ENCODE measurements around the gene CRY1. TPM values are rescaled to one million over a fixed set of nuclear protein-coding genes. Genes with fewer than 3 reads are reported as not detected.
"Not testable (repeated sequence)": the region's sequence is repeated elsewhere in the genome, so short reads cannot be mapped to it uniquely, and the experiment has no call there.

The CRY1 gene
- total RNA-seq, 1 donor from 2014 or later, result 21.2 TPM

- DNase-seq (ENCODE audit: low spot score), result no peak
- H3K27ac Mint-ChIP-seq (ENCODE audit: unreplicated experiment), result no peak overlapping the region
- no peaks in the 10 kb centered on the region for H3K27me3 Mint-ChIP-seq (ENCODE audit: low read depth)
- H3K9me3 Mint-ChIP-seq (ENCODE audit: low read depth), result peaks cover 6% of the 10 kb centered on the region
- no peak for TF ChIP-seq CTCF (IDR thresholded peaks at IDR 0.05)
- peaks cover 2% of the 10 kb centered on the region for H3K4me1 Mint-ChIP-seq (ENCODE audit: low read depth)
- H3K36me3 Mint-ChIP-seq (ENCODE audit: low read depth), result peaks cover 3% of the 10 kb centered on the region
- H3K4me3 Mint-ChIP-seq (ENCODE audit: unreplicated experiment), result no peak overlapping the region
Observed at GRCh38 chr12:107088912-107089311, 4.4 kb downstream of the CRY1 start.

GRCh38 chr12:107086314-107086713 is 7.0 kb downstream of the CRY1 start:
- Mint-ChIP-seq H3K9me3 (ENCODE audit: low read depth) (peaks cover 17% of the 10 kb centered on the region), H3K4me3 (ENCODE audit: unreplicated experiment) (no peak overlapping the region), H3K36me3 (ENCODE audit: low read depth) (peaks cover 5% of the 10 kb centered on the region), H3K27ac (ENCODE audit: unreplicated experiment) (no peak overlapping the region), H3K4me1 (ENCODE audit: low read depth) (no peaks in the 10 kb centered on the region), H3K27me3 (ENCODE audit: low read depth) (no peaks in the 10 kb centered on the region)
- DNase-seq (ENCODE audit: low spot score), result no peak
- TF ChIP-seq CTCF (IDR thresholded peaks at IDR 0.05), result no peak

DNA sequence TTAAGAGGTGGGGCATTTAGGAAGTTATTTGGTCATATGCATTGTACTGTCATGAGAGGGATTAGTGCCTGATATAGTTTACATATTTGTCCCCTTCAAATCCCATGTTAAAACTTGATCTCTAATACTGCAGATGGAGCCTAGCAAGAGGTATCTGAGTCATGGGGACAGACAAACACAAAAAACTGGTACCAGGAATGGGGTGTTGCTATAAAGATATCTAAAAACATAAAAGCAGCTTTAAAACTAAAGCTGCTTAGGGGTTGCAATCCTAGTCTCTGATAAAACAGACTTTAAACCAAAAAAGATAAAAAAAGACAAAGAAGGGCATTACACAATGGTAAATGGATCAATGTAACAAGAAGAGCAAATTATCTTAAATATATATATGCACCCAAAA is 11.6 kb downstream of the CRY1 start:
- H3K27ac Mint-ChIP-seq (ENCODE audit: unreplicated experiment), result no peak overlapping the region

DNA sequence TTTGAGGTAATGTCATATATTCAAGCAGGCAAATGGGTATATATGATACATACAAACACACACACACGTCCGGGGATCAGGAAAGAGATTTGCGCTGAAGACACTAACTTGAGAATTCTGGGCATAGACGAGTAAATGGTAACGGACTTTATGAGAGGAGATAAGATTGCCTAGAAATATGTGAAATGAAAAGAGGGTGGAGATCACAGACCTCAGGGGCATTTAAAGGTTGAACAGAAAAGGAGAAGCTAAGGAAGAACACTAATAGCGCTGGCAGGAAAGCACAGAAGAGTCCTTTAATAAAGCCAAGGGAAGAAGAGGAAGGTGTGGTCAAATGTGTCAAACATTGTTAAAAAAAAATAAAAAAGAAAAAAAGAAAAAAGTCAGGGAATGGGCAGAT is 13.1 kb downstream of the CRY1 start:
- Mint-ChIP-seq H3K27ac (ENCODE audit: unreplicated experiment) (no peak overlapping the region), H3K4me1 (ENCODE audit: low read depth) (no peaks in the 10 kb centered on the region), H3K4me3 (ENCODE audit: unreplicated experiment) (no peak overlapping the region), H3K36me3 (ENCODE audit: low read depth) (peaks cover 2% of the 10 kb centered on the region), H3K27me3 (ENCODE audit: low read depth) (no peaks in the 10 kb centered on the region), H3K9me3 (ENCODE audit: low read depth) (peaks cover 15% of the 10 kb centered on the region)
- no peak for TF ChIP-seq CTCF (IDR thresholded peaks at IDR 0.05)
- no peak for DNase-seq (ENCODE audit: low spot score)

More for the DNA sequence above, 11.6 kb downstream of the CRY1 start:
- H3K9me3 Mint-ChIP-seq (ENCODE audit: low read depth), result peaks cover 15% of the 10 kb centered on the region
- DNase-seq (ENCODE audit: low spot score), result no peak
- no peaks in the 10 kb centered on the region for H3K27me3 Mint-ChIP-seq (ENCODE audit: low read depth)
- no peaks in the 10 kb centered on the region for H3K4me1 Mint-ChIP-seq (ENCODE audit: low read depth)
- H3K4me3 Mint-ChIP-seq (ENCODE audit: unreplicated experiment), result no peak overlapping the region
- no peak for TF ChIP-seq CTCF (IDR thresholded peaks at IDR 0.05)
- H3K36me3 Mint-ChIP-seq (ENCODE audit: low read depth), result peaks cover 5% of the 10 kb centered on the region

DNA sequence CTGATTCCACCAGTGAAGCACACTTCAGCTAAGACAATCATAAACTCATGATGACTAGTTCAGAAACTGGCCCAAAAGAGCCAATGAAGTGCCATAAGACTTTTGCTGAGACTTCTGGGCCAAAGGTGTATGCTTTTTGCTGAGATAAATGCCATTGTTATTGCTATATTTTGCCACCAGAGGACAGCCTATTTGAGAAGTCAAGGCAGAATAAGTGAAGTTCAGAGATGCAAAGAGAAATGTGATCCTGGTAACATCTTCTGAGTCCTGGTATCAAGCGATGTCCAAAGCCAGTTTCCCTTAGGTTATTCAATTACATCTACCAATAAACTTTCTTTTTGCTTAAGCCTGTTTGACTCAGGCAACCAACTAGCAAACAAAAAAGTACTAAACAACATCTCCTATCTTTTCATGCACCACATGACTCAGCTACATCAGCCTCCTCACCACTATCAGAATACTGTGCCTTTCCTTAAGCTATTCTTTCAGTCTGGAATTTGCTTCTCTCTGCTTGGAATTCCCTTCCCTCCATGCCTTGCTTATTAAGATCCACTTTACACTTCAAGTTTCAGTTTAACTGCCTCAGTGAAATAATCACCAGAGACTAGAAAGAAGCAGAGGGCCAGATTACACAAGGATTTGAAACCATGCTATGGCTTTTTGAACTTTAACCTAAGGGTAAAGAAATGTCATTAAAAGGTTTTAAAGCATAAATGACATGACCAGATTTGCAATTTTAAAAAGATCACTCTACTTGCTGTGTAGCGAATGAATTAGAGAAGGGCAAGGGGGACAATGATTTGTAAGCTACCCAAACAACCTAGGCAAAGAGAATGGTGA is 14.0 kb downstream of the CRY1 start:
- no peaks in the 10 kb centered on the region for H3K27me3 Mint-ChIP-seq (ENCODE audit: low read depth)
- H3K4me1 Mint-ChIP-seq (ENCODE audit: low read depth), result no peaks in the 10 kb centered on the region
- no peak overlapping the region for H3K4me3 Mint-ChIP-seq (ENCODE audit: unreplicated experiment)
- no peak overlapping the region for H3K27ac Mint-ChIP-seq (ENCODE audit: unreplicated experiment)
- peak; percentile 72 for TF ChIP-seq CTCF (IDR thresholded peaks at IDR 0.05)
- peaks cover 2% of the 10 kb centered on the region for H3K36me3 Mint-ChIP-seq (ENCODE audit: low read depth)
- peaks cover 11% of the 10 kb centered on the region for H3K9me3 Mint-ChIP-seq (ENCODE audit: low read depth)
- no peak for DNase-seq (ENCODE audit: low spot score)

- H3K27ac Mint-ChIP-seq (ENCODE audit: unreplicated experiment); DNase-seq (ENCODE audit: low spot score); H3K27me3 Mint-ChIP-seq (ENCODE audit: low read depth); H3K36me3 Mint-ChIP-seq (ENCODE audit: low read depth); H3K9me3 Mint-ChIP-seq (ENCODE audit: low read depth); H3K4me3 Mint-ChIP-seq (ENCODE audit: unreplicated experiment); H3K4me1 Mint-ChIP-seq (ENCODE audit: low read depth): not testable (repeated sequence)
Observed at GRCh38 chr12:107073266-107073665, 20.1 kb downstream of the CRY1 start.
